Measurements from ENCODE around the gene KDELR3. TPM values are rescaled to one million over a fixed set of nuclear protein-coding genes. Genes with fewer than 3 reads are reported as not detected.

Gene KDELR3
- polyA plus RNA-seq, 3 donors: not detected

DNA sequence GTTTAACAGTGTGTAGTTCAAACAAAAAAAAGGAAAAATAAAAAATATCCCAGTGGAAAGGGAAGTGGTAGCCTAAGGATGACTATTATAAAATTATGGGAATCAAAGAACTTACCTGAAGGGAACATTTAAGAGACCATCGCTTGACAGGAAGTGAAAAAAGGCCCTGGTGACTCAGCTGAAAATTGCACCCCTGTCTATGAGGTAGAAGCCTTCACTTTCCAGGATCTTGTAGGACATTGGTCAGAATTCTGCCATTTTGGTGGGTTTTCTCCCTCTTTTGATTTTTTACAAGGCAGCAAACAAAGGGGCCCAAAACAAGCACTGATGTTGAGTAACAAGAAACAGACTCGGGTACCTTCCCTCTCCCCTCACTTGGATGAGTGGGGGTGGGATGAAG is 22.6 kb downstream of the KDELR3 start:
- Mint-ChIP-seq H3K4me1 (no peaks in the 10 kb centered on the region), H3K27ac (peak overlapping the region in 5 of 7 donors; percentile 2 to 65 (median 13)), H3K27me3 (ENCODE audit: low read depth in 3 of 3) (no peaks in the 10 kb centered on the region), H3K4me3 (no peak overlapping the region), H3K9me3 (no peaks in the 10 kb centered on the region), H3K36me3 (peaks cover 85 to 97% of the 10 kb centered on the region in 2 donors)
- H3K27ac ChIP-seq (ENCODE audit: low read depth in 1 of 2, low read length in 2 of 2): peak overlapping the region in 1 of 2 donors; percentile 34
- H3K9me3 ChIP-seq (replicated peaks in 1 of 2; ENCODE audit: control insufficient read depth in 1 of 2, insufficient read depth in 1 of 2, low read length in 2 of 2): no peaks in the 10 kb centered on the region
- intact Hi-C loops (cut with micrococcal nuclease): no loop called here
- no peak overlapping the region for H3K4me2 ChIP-seq (replicated peaks; ENCODE audit: extremely low read depth, low read length, poor library complexity, severe bottlenecking)
- peaks cover 39% of the 10 kb centered on the region for H3K79me2 ChIP-seq (ENCODE audit: insufficient read depth, low read length)
- H3K36me3 ChIP-seq (replicated peaks in 1 of 2; ENCODE audit: control insufficient read depth in 1 of 2, insufficient read depth in 2 of 2, low read length in 2 of 2): peaks cover 94 to 100% of the 10 kb centered on the region in 2 donors
- WGBS (ENCODE audit: insufficient coverage): no CpG with 5 or more reads among the region's 2 CpGs
- peaks cover 100% of the 10 kb centered on the region for H4K20me1 ChIP-seq (ENCODE audit: insufficient read depth, low read length)
- TF ChIP-seq, protein P1, sequence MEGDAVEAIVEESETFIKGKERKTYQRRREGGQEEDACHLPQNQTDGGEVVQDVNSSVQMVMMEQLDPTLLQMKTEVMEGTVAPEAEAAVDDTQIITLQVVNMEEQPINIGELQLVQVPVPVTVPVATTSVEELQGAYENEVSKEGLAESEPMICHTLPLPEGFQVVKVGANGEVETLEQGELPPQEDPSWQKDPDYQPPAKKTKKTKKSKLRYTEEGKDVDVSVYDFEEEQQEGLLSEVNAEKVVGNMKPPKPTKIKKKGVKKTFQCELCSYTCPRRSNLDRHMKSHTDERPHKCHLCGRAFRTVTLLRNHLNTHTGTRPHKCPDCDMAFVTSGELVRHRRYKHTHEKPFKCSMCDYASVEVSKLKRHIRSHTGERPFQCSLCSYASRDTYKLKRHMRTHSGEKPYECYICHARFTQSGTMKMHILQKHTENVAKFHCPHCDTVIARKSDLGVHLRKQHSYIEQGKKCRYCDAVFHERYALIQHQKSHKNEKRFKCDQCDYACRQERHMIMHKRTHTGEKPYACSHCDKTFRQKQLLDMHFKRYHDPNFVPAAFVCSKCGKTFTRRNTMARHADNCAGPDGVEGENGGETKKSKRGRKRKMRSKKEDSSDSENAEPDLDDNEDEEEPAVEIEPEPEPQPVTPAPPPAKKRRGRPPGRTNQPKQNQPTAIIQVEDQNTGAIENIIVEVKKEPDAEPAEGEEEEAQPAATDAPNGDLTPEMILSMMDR (IDR thresholded peaks at IDR 0.05): no peak
- H3K9ac ChIP-seq (ENCODE audit: insufficient read depth, low read length, poor library complexity, severe bottlenecking): no peak overlapping the region
- H3K27me3 ChIP-seq (ENCODE audit: control insufficient read depth in 2 of 2, insufficient read depth in 2 of 2, low read length in 2 of 2): no peaks in the 10 kb centered on the region
- H3K4me3 ChIP-seq (replicated peaks in 1 of 3; ENCODE audit: low read depth in 2 of 3, low read length in 3 of 3): no peak overlapping the region
- DNase-seq: no peak
- no peak overlapping the region for H2AFZ ChIP-seq (ENCODE audit: insufficient read depth, low read depth, low read length, poor library complexity, severe bottlenecking)
- no peaks in the 10 kb centered on the region for H3K4me1 ChIP-seq (ENCODE audit: control insufficient read depth in 1 of 2, insufficient read depth in 2 of 2, low read length in 2 of 2)

- H3K27me3 Mint-ChIP-seq (ENCODE audit: low read depth in 3 of 3): no peaks in the 10 kb centered on the region
- H3K9me3 Mint-ChIP-seq: no peaks in the 10 kb centered on the region
- H3K36me3 ChIP-seq (replicated peaks in 1 of 2; ENCODE audit: control insufficient read depth in 1 of 2, insufficient read depth in 2 of 2, low read length in 2 of 2): peaks cover 95 to 100% of the 10 kb centered on the region in 2 donors
- TF ChIP-seq, protein P1 (IDR thresholded peaks at IDR 0.05): no peak
- no peak overlapping the region for H3K9ac ChIP-seq (ENCODE audit: insufficient read depth, low read length, poor library complexity, severe bottlenecking)
- no peaks in the 10 kb centered on the region for H3K4me1 Mint-ChIP-seq
- H3K9me3 ChIP-seq (replicated peaks in 1 of 2; ENCODE audit: control insufficient read depth in 1 of 2, insufficient read depth in 1 of 2, low read length in 2 of 2): no peaks in the 10 kb centered on the region
- H3K79me2 ChIP-seq (ENCODE audit: insufficient read depth, low read length): peaks cover 40% of the 10 kb centered on the region
- H4K20me1 ChIP-seq (ENCODE audit: insufficient read depth, low read length): peaks cover 100% of the 10 kb centered on the region
- no peak overlapping the region for H3K4me2 ChIP-seq (replicated peaks; ENCODE audit: extremely low read depth, low read length, poor library complexity, severe bottlenecking)
- no peaks in the 10 kb centered on the region for H3K27me3 ChIP-seq (ENCODE audit: control insufficient read depth in 2 of 2, insufficient read depth in 2 of 2, low read length in 2 of 2)
- H2AFZ ChIP-seq (ENCODE audit: insufficient read depth, low read depth, low read length, poor library complexity, severe bottlenecking): no peak overlapping the region
- WGBS (ENCODE audit: insufficient coverage): no CpG with 5 or more reads among the region's 1 CpG
- intact Hi-C loops (cut with micrococcal nuclease): no loop called here
- H3K36me3 Mint-ChIP-seq: peaks cover 85 to 97% of the 10 kb centered on the region in 2 donors
- H3K27ac ChIP-seq (ENCODE audit: low read depth in 1 of 2, low read length in 2 of 2): peak overlapping the region in 1 of 2 donors; percentile 34
- H3K4me1 ChIP-seq (ENCODE audit: control insufficient read depth in 1 of 2, insufficient read depth in 2 of 2, low read length in 2 of 2): no peaks in the 10 kb centered on the region
- DNase-seq: no peak
- peak overlapping the region in 4 of 7 donors; percentile 2 to 65 (median 30) for H3K27ac Mint-ChIP-seq
- no peak overlapping the region for H3K4me3 ChIP-seq (replicated peaks in 1 of 3; ENCODE audit: low read depth in 2 of 3, low read length in 3 of 3)
- no peak overlapping the region for H3K4me3 Mint-ChIP-seq
These were observed 23.0 kb downstream of the KDELR3 start for GRCh38 chr22:38490915-38491314.
